ENCODE measurements around the gene EMP3.

EMP3 gene, protein sequence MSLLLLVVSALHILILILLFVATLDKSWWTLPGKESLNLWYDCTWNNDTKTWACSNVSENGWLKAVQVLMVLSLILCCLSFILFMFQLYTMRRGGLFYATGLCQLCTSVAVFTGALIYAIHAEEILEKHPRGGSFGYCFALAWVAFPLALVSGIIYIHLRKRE

DNA sequence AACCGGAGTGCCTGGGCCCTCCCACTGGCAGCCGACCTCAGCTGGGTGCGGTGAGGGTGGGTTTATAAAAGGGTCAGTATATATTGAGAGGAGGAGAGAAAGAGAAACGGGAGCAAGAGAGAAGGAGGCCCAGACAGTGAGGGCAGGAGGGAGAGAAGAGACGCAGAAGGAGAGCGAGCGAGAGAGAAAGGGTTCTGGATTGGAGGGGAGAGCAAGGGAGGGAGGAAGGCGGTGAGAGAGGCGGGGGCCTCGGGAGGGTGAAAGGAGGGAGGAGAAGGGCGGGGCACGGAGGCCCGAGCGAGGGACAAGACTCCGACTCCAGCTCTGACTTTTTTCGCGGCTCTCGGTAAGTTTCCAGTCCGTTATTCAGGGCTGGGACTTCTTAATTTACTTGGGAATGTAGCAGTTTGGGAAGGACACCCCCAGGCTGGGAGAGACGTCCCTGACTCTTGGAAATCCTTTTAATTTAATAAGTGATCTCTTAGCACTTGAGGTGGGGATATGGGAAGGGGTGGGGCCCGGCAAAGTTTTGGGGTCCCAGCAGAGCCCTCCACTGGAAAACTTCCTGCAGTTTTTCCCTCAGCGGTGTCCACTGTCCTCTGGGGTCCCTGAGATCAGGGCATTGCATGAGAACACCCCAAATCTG, at the start of gene EMP3:
EMP3 (plus strand) TSS at position 288 of the 646 bp plus-strand sequence. CDS start 1,293 bp downstream, outside the sequence.
- in situ Hi-C loops (cut with HindIII; ENCODE audit: low sequenced_read_pairs), result no loop called here
- peak within 1 kb of the TSS; percentile 82 for H3K4me3 ChIP-seq (ENCODE audit: low read depth, low read length)
- TF ChIP-seq, protein P1, sequence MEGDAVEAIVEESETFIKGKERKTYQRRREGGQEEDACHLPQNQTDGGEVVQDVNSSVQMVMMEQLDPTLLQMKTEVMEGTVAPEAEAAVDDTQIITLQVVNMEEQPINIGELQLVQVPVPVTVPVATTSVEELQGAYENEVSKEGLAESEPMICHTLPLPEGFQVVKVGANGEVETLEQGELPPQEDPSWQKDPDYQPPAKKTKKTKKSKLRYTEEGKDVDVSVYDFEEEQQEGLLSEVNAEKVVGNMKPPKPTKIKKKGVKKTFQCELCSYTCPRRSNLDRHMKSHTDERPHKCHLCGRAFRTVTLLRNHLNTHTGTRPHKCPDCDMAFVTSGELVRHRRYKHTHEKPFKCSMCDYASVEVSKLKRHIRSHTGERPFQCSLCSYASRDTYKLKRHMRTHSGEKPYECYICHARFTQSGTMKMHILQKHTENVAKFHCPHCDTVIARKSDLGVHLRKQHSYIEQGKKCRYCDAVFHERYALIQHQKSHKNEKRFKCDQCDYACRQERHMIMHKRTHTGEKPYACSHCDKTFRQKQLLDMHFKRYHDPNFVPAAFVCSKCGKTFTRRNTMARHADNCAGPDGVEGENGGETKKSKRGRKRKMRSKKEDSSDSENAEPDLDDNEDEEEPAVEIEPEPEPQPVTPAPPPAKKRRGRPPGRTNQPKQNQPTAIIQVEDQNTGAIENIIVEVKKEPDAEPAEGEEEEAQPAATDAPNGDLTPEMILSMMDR (IDR thresholded peaks at IDR 0.05; ENCODE audit: low read depth, low read length), result no peak
- DNase-seq (ENCODE audit: low read depth, low spot score), result peak; percentile 94

DNA sequence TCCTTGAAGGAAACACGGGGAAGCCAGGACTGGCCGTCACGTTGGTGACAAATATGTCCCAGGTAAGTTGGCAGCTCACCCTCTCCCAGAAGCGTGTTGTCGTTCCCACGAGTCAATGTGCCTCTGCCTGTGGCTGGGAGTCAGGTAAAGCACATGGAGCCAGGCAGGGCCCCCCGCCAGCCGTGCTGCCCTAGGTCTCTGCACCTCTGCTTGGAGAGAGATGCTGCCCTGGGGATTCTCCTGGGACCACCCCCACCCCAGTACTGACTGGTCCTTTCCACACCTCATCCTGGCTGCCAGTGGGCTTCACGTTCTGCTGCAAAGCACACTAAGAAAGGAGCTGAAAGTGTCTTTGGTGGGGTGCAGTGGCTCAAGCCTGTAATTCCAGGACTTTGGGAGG, 45.6 kb upstream of the EMP3 start:
- in situ Hi-C loops (cut with HindIII; ENCODE audit: low sequenced_read_pairs), result no loop called here
- TF ChIP-seq, protein P1 (IDR thresholded peaks at IDR 0.05; ENCODE audit: low read depth, low read length), result no peak
- DNase-seq (ENCODE audit: low read depth, low spot score), result no peak
- no peak overlapping the region for H3K4me3 ChIP-seq (ENCODE audit: low read depth, low read length)

DNA sequence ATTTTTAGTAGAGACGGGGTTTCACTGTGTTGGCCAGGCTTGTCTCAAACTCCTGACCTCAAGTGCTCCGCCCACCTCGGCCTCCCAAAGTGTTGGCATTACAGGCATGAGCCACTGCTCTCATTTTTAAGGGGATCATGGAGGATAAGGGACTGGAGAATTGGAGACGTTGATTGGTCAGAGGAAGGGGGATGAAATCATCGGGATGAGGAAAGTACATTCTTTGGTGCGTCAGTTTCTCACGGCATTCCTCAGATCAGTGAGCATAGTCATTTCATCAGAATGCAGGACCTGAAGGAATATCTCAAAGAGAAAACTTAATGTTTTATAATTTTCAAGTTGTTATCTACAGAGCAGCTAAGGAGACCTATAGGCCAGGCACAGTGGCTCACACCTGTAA, 41.4 kb upstream of the EMP3 start:
- TF ChIP-seq, protein P1 (IDR thresholded peaks at IDR 0.05; ENCODE audit: low read depth, low read length), result no peak
- no peak overlapping the region for H3K4me3 ChIP-seq (ENCODE audit: low read depth, low read length)
- peak; percentile 83 for DNase-seq (ENCODE audit: low read depth, low spot score)
- in situ Hi-C loops (cut with HindIII; ENCODE audit: low sequenced_read_pairs), result no loop called here

DNA sequence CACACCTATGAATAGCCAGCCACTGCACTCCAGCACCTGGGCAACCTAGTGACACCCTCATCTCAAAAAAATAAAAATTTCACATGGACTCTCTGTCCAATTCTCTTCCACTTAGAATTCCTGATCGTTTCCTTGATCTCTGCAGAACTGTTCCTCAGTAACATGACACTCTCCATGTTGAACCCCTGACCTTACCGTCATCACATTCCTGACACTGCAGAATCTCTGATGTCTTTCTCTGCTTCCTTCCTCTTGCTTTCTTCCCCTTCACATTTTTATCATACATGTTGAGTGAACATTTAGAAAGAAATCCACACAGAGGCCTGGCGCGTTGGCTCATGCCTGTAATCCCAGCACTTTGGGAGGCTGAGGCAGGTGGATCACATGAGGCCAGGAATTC, 40.5 kb upstream of the EMP3 start:
- no peak for DNase-seq (ENCODE audit: low read depth, low spot score)
- TF ChIP-seq, protein P1 (IDR thresholded peaks at IDR 0.05; ENCODE audit: low read depth, low read length), result no peak
- in situ Hi-C loops (cut with HindIII; ENCODE audit: low sequenced_read_pairs), result no loop called here
- H3K4me3 ChIP-seq (ENCODE audit: low read depth, low read length), result no peak overlapping the region

DNA sequence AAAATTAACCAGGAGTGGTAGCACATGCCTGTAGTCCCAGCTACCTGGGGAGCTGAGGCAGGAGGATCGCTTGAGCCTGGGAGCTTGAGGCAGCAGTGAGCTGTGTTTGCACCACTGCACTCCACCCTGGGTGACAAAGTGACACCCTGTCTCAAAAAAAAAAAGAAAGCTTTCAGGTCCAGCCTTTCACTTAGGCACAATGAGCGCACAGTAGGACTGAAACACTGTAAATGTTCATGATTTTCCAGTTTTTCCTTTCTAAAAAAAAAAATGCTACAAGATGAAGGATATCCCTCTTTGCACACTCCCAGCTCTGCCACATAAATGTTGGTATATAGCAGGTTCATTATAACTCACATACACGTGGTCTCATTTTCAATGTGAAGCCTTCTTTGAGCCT, 37.6 kb upstream of the EMP3 start:
- no peak for DNase-seq (ENCODE audit: low read depth, low spot score)
- TF ChIP-seq, protein P1 (IDR thresholded peaks at IDR 0.05; ENCODE audit: low read depth, low read length), result no peak
- in situ Hi-C loops (cut with HindIII; ENCODE audit: low sequenced_read_pairs), result no loop called here
- no peak overlapping the region for H3K4me3 ChIP-seq (ENCODE audit: low read depth, low read length)

DNA sequence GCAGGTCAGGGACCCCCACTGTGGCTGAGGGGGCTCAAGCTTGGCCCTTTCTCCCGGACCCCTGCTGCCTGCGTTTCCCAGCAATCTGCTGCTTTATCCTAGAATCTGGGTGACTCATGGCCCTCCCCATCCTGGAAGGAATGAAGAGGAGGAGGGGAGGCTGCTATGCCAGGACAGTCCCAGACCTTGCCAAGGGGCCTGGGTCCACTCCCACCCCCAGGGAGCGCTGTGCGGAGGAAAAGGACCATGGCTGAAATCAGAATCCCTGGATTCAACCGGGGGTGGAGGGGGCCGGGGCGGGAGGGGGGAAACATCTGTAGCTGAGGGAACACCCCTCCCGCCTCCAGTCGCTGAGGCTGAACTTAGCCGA, 35.0 kb upstream of the EMP3 start:
- in situ Hi-C loops (cut with HindIII; ENCODE audit: low sequenced_read_pairs), result no loop called here
- TF ChIP-seq, protein P1 (IDR thresholded peaks at IDR 0.05; ENCODE audit: low read depth, low read length), result peak; percentile 41
- peak overlapping the region; percentile 47 for H3K4me3 ChIP-seq (ENCODE audit: low read depth, low read length)
- DNase-seq (ENCODE audit: low read depth, low spot score), result peak; percentile 81
